HK-2 (cell line): ENCODE results near the gene TXK.
A peak's percentile ranks its signal among the peaks of the same experiment; 100 is the strongest.

Experiments
- DNase-seq: peaks from one replicate; pipeline ENCODE4 v3.0.0-alpha.2; 2018; ENCODE audit not compliant: unreplicated experiment

The TXK gene

DNA sequence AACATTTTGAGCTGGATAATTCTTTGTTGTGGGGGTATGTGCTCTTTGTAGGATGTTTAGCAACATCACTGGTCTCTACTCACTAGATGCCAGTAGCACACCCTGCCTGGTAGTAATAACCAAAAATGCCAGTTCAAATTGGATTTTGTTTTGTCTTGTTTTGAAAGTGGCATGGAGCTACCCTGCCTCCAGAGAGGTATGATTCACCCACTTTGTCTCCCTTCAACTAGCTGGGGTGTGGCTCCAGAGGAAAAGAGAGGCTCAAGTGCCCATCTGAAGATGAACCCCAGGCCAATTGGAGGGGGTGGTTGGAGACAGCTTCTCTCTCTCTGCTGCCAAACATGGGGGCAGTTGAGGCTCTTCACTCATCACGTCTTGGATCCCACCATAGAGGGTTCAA, 83.0 kb downstream of the TXK start:
- no peak for DNase-seq

GRCh38 chr4:48049483-48049882, 84.6 kb downstream of the TXK start:
- no peak for DNase-seq

GRCh38 chr4:48047896-48048295, 86.2 kb downstream of the TXK start:
- DNase-seq: no peak

GRCh38 chr4:48047421-48047844, 86.6 kb downstream of the TXK start:
- DNase-seq: no peak

- no peak for DNase-seq
Observed at GRCh38 chr4:48046059-48046458, 88.0 kb downstream of the TXK start.

DNA sequence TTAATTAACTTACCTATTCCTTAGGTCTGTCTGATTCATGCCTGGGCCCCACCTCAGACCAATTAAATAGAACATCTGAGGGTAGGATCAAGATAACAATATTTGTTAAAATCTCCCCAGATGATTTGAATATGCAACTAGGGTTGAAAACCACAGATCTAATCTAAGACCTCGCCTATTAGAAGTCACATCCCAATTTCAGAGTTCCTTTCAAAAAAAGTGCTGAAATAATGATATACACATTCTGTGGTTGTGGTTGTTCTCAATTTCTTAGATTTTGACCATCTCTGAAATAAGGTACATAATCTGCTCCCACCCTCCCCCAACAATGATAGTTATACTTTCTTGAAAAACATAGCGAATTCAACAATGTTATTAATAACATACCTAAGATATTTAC, 89.8 kb downstream of the TXK start:
- no peak for DNase-seq

GRCh38 chr4:48043504-48043903, 90.5 kb downstream of the TXK start:
- DNase-seq: no peak

GRCh38 chr4:48042979-48043461, 91.0 kb downstream of the TXK start:
- DNase-seq: no peak

DNA sequence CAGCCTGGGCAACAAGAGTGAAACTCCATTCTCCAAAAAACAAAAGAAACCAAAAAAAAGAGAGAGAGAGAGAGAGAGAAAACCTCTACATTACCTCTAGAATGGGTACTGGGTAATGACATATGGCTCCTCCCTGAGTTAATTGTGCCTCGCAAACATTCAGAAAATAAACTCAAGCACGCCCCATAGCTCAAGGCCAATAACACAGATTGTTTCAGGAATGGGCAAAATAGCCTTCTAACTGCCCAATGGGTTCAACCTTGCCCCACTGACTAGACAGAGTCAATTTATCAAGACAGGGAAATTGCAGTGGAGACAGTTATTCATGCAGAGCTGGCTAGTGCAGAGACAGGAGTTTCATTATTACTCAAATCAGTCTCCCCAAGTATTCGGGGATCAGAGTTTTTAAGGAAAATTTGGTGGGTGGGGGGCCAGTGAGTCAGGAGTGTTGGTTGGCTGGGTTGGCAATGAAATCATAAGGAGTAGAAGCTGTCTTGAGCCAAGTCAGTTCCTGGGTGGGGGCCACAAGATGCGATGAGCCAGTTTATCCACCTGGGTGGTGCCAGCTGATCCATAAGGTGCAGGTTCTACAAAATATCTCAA, 92.4 kb downstream of the TXK start:
- DNase-seq: no peak

GRCh38 chr4:48039561-48039960, 94.5 kb downstream of the TXK start:
- no peak for DNase-seq

GRCh38 chr4:48038666-48039065, 95.4 kb downstream of the TXK start:
- DNase-seq: no peak

GRCh38 chr4:48037117-48037462, 97.0 kb downstream of the TXK start:
- DNase-seq: no peak

DNA sequence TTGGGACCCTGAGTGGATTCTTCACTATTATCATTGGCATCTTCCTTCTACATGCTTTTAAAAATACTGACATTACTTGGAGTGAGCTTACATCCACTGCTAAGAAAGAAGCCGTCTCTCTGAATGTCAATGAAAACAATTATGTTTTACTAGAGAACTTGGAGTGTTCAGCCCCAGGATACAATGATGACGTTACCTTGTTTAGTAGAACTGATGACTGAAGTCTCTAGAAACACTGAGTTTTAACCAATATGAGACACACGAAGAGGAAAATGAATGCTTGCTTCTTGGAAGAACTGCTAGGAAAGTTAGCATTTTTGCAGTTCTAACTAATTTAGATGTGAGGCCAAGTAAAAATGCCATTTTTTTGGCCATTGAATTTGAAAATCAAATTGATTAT, 98.1 kb downstream of the TXK start:
- DNase-seq: no peak

DNA sequence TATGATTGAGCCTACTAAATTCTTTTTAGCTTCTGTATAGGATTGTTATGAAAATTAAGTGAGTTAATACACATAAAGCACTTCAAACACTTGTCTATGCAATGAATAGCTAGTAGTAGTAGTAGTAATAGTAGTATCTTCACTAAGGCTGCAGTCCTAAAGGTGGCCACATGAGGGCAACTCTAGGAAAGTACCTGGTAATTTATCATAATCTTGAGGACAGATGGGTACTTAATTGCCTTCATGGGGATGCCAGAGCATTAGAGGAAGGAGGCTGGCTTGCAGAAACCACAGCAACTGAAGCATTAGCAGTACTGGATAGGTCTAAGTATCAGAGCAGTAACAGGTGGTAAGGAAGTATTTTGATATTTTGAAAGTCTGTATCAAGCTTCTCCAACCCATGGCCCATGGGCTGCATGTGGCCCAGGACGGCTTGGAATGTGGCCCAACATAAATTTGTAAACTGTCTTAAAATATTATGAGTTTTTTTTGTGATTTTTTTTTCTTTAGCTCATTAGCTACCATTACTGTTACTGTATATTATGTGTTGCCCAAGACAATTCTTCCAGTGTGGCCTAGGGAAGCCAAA, 100.1 kb downstream of the TXK start:
- DNase-seq: peak; percentile 10

DNA sequence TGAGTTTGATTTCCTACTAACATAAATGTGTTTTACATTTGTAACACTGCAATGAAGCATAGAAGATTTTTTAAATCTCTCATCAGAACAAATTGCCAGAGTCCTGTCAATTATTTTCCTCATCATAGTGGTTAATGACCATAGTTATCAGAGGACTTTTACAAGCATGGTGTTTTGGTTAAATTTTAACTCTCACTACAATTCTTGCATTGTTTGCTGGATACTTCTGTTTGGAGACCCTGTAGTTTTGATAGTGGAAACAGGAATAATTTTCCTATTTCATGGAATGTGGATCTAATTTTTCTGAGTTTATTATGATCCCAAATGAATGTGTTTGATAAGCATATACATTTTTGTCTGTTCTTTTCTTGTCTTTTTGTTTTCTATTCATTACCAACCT, 100.6 kb downstream of the TXK start:
- no peak for DNase-seq

- no peak for DNase-seq
Observed at GRCh38 chr4:48032721-48033120, 101.3 kb downstream of the TXK start.

GRCh38 chr4:48031802-48032525, 102.1 kb downstream of the TXK start:
- DNase-seq: no peak

DNA sequence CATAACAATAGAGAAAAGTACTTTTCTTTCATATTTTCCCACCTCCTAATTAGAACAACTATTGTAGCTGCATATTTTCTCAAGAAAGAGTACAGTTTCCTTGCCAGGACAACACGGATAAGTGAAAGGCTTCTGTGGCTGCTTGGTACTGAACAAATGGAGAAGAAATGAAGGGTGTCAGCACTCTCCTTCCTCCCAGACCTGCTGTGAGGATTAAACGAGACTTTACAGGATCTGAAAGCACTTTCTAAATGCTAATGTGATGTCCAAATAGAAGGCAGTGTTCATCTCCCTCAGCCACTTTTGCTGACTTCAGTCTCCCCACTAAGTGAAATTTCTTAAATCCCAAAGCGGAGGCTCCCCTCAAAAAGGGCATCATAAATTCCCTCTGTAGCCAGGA, 103.6 kb downstream of the TXK start:
- DNase-seq: no peak

GRCh38 chr4:48028696-48029095, 105.4 kb downstream of the TXK start:
- DNase-seq: no peak

- no peak for DNase-seq
Observed at GRCh38 chr4:48027653-48028052, 106.4 kb downstream of the TXK start.

DNA sequence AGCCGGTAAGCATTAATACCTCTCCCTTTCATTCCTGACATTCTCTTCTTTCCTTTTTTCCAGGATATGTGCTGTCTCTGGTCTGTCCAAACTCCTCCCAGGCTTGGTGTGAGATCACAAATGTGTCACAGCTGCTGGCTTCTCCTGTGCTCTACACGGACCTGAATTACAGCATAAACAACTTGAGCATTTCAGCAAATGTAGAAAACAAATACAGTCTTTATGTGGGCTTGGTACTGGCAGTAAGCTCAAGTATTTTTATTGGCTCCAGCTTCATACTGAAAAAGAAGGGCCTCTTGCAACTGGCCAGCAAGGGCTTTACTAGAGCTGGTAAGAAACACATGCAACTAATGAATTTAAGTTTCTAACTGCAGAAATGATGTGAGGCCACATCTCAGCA, 109.0 kb downstream of the TXK start:
- no peak for DNase-seq

DNA sequence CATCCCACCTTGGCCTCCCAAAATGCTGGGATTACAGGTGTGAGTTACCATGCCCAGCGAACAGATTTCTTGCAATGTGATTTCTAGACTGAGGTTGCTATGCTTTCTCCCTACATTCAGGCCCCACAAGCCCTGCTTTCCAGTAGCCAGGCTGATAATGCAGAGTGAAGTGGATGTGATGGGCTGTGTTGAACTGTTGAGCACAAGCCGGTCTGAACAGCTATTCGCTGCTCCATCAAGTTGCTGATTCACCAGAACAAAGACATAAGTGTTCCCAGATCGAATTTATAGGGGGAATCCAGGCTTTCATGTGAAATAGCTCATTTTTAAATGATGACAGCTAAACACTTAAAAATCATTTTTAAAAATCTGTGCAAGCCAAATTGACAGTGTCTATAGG, 109.5 kb downstream of the TXK start:
- no peak for DNase-seq

- DNase-seq: no peak
Observed at GRCh38 chr4:48022192-48022799, 111.8 kb downstream of the TXK start.
